ENCODE results near the gene TAGLN2.

The TAGLN2 gene

DNA sequence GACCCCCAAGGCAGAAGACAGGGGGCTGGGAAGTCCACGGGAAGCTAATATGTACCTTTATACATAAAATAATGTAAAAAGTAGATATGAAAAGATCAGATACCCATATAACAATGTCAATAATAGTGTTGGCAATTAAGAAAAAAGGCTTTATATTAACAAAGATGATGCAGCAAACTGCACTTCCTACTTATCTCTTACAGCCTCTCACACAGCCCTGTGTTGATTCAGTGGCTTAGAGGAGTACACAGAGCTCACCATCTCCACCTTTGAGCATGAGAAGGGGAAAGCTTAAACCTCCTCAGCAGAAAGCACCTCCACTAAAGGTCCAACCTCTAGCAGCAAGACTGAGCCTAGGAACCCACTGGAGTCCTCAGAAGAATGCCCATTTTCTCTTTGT is 55.7 kb downstream of the TAGLN2 start:
- no peak for DNase-seq (ENCODE audit: extremely low read depth, insufficient read length)
- no peak overlapping the region for H3K4me3 ChIP-seq (replicated peaks; ENCODE audit: low read depth, low read length)
- H3K36me3 ChIP-seq (ENCODE audit: control insufficient read depth, insufficient read depth, low read length), result no peaks in the 10 kb centered on the region
- TF ChIP-seq, protein P1, sequence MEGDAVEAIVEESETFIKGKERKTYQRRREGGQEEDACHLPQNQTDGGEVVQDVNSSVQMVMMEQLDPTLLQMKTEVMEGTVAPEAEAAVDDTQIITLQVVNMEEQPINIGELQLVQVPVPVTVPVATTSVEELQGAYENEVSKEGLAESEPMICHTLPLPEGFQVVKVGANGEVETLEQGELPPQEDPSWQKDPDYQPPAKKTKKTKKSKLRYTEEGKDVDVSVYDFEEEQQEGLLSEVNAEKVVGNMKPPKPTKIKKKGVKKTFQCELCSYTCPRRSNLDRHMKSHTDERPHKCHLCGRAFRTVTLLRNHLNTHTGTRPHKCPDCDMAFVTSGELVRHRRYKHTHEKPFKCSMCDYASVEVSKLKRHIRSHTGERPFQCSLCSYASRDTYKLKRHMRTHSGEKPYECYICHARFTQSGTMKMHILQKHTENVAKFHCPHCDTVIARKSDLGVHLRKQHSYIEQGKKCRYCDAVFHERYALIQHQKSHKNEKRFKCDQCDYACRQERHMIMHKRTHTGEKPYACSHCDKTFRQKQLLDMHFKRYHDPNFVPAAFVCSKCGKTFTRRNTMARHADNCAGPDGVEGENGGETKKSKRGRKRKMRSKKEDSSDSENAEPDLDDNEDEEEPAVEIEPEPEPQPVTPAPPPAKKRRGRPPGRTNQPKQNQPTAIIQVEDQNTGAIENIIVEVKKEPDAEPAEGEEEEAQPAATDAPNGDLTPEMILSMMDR (IDR thresholded peaks at IDR 0.05; ENCODE audit: insufficient read depth, low read length, poor library complexity, severe bottlenecking), result no peak
- H3K27me3 ChIP-seq (replicated peaks; ENCODE audit: control insufficient read depth, insufficient read depth, low read length), result no peaks in the 10 kb centered on the region; the same call in none of the 2 replicates

DNA sequence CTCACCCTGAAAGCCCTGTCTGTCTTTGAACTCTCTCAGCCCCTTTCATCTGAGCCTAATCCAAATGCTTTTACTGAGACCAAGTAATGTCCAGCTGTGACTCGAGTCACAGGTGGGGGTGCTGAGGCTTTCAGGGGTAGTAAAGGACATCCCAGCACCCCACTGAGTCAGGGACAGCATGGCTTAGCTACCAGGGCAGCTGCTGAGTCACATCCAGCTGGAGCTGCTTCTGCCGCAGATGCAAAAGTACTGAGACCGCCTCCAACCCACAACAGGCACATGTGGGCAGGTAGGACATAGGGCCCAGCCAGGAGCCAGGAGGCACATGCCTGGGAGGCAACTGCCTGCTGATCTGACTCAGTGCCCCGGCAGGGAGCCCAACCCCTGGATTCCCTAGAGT is 56.1 kb downstream of the TAGLN2 start:
- no peaks in the 10 kb centered on the region; the same call in none of the 2 replicates for H3K27me3 ChIP-seq (replicated peaks; ENCODE audit: control insufficient read depth, insufficient read depth, low read length)
- no peak for DNase-seq (ENCODE audit: extremely low read depth, insufficient read length)
- H3K4me3 ChIP-seq (replicated peaks; ENCODE audit: low read depth, low read length), result no peak overlapping the region
- H3K36me3 ChIP-seq (ENCODE audit: control insufficient read depth, insufficient read depth, low read length), result no peaks in the 10 kb centered on the region
- TF ChIP-seq, protein P1 (IDR thresholded peaks at IDR 0.05; ENCODE audit: insufficient read depth, low read length, poor library complexity, severe bottlenecking), result no peak

DNA sequence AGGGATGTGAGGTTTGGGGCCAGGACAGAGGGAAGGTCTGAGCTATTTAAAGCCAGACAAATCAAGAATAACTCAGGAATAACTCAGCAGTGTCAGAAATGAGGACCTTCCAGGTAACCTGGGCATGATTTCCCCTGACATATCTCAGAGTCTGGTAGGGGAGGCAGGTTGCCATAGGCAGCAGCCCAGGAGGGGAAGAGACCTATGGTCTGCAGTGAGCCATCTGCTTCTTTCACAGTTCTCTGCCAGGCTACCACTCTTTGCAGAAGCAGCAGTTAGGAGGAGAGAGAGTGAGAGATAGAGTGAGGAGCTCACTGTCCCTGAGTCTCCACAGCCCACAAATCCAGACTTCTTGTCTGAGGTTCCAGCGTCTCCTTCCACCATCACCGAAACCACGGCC is 56.5 kb downstream of the TAGLN2 start:
- no peaks in the 10 kb centered on the region for H3K36me3 ChIP-seq (ENCODE audit: control insufficient read depth, insufficient read depth, low read length)
- H3K27me3 ChIP-seq (replicated peaks; ENCODE audit: control insufficient read depth, insufficient read depth, low read length), result no peaks in the 10 kb centered on the region; the same call in none of the 2 replicates
- H3K4me3 ChIP-seq (replicated peaks; ENCODE audit: low read depth, low read length), result no peak overlapping the region
- no peak for DNase-seq (ENCODE audit: extremely low read depth, insufficient read length)
- TF ChIP-seq, protein P1 (IDR thresholded peaks at IDR 0.05; ENCODE audit: insufficient read depth, low read length, poor library complexity, severe bottlenecking), result no peak
